ENCODE measurements around the gene CTIF. TPM values are rescaled to one million over a fixed set of nuclear protein-coding genes. Genes with fewer than 3 reads are reported as not detected.

CTIF gene
- total RNA-seq, 5 donors from 2014 or later (not counting 1 experiment from before 2014, with no cell fraction given), result 3.2 to 6.7 (median 4.7) TPM

GRCh38 chr18:48605408-48605845 is 66.6 kb downstream of the CTIF start:
- Histone ChIP-seq H3K9me3 (no peaks in the 10 kb centered on the region), H3K36me3 (ENCODE audit: control insufficient read depth in 2 of 2, extremely low read depth in 1 of 2, insufficient read depth in 1 of 2, low read length in 1 of 2) (no peaks in the 10 kb centered on the region), H3K27ac (ENCODE audit: low read length) (no peak overlapping the region), H3K4me1 (ENCODE audit: control insufficient read depth in 1 of 2, extremely low read depth in 1 of 2, insufficient read depth in 2 of 2, low read length in 2 of 2) (no peaks in the 10 kb centered on the region), H3K27me3 (replicated peaks in 1 of 2; ENCODE audit: control insufficient read depth in 2 of 2, extremely low read depth in 1 of 2, insufficient read depth in 2 of 2, low read length in 1 of 2) (no peaks in the 10 kb centered on the region), H3K4me3 (ENCODE audit: control insufficient read depth in 1 of 2, extremely low read depth in 1 of 2, low read length in 1 of 2) (no peak overlapping the region)
- H3K4me1 Mint-ChIP-seq, result no peaks in the 10 kb centered on the region
- no peaks in the 10 kb centered on the region for H3K36me3 Mint-ChIP-seq
- no peak overlapping the region for H3K27ac Mint-ChIP-seq
- H3K9me3 Mint-ChIP-seq, result no peaks in the 10 kb centered on the region
- ChIA-PET CTCF (interaction anchor here (0.6 kb wide), 2 partner anchors 62 to 736 kb away, joined by 3 to 5 read pairs; no protein-coding TSS in a partner anchor), POLR2A (no interaction called here)
- peak in 1 of 35 experiments; percentile 4 for DNase-seq
- no peak for ATAC-seq (replicated peaks in 1 of 4)
- peaks cover under 1 to 3% of the 10 kb centered on the region in 2 donors for H3K27me3 Mint-ChIP-seq
- no peak overlapping the region for H3K4me3 Mint-ChIP-seq
- 40% methylated on average over 1 of the region's 3 CpGs for WGBS (ENCODE audit: insufficient coverage)

DNA sequence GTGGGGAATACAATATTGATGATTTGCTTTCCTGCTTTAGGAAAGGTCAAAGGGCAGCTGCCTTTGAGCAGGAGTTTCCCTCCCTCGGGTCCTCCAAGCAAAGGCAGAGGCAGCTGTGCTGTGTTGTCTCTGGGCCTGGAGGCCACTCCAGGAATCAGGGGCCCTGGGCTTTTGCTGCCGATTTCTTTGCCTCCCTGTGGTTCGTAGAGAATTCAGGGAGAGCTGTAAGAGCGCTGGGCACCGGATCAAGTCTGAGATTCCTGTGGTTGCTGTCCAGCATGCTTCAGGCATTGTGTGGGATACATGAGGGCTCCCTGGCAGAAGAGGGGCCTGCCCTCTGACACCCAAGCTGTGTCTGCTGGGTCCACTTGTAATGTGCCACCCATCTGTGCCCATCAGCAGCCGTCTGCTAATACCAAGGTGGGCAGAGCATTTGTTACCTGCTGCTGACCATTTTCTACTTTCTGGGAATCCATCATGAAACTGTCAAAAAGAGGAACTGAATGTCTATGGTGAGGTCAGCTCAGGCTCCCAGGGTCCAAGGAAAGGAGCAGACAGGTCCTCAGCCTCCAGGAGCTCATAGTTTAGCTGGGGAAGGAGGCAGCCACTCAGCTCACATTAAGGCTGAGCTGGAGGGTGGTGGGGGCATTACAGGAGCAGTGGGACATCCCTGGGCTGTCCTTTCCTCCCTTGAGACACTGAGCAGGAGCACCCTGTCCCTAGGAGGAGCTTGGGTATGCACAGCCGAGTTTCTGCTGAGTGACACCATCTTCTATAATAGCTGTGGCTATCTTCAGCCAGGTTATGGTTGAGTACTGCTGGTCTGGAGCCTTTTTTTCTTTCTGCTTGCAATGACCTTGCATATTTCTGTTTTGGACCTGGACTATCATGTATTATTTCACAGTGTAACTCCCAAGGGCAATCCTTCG is 68.5 kb downstream of the CTIF start:
- no peaks in the 10 kb centered on the region for H3K4me1 Mint-ChIP-seq
- DNase-seq (no peak), ATAC-seq (replicated peaks in 1 of 4) (no peak)
- H3K9me3 Mint-ChIP-seq, result no peaks in the 10 kb centered on the region
- ChIA-PET POLR2A (interaction anchor here in 1 of 2 donors (0.7 kb wide), 1 partner anchor 62 kb away, joined by 9 read pairs; no protein-coding TSS in a partner anchor), CTCF (no interaction called here)
- no peak overlapping the region for H3K4me3 ChIP-seq (ENCODE audit: control insufficient read depth in 1 of 2, extremely low read depth in 1 of 2, low read length in 1 of 2)
- H3K9me3 ChIP-seq, result no peaks in the 10 kb centered on the region
- 88% methylated on average over 6 of the region's 8 CpGs for WGBS (ENCODE audit: insufficient coverage)
- no peaks in the 10 kb centered on the region for H3K27me3 ChIP-seq (replicated peaks in 1 of 2; ENCODE audit: control insufficient read depth in 2 of 2, extremely low read depth in 1 of 2, insufficient read depth in 2 of 2, low read length in 1 of 2)
- no peak overlapping the region for H3K27ac ChIP-seq (ENCODE audit: low read length)
- peaks cover 1 to 3% of the 10 kb centered on the region in 2 donors for H3K27me3 Mint-ChIP-seq
- H3K36me3 ChIP-seq (ENCODE audit: control insufficient read depth in 2 of 2, extremely low read depth in 1 of 2, insufficient read depth in 1 of 2, low read length in 1 of 2), result no peaks in the 10 kb centered on the region
- no peak overlapping the region for H3K4me3 Mint-ChIP-seq
- H3K27ac Mint-ChIP-seq, result no peak overlapping the region
- H3K4me1 ChIP-seq (ENCODE audit: control insufficient read depth in 1 of 2, extremely low read depth in 1 of 2, insufficient read depth in 2 of 2, low read length in 2 of 2), result no peaks in the 10 kb centered on the region
- no peaks in the 10 kb centered on the region for H3K36me3 Mint-ChIP-seq

GRCh38 chr18:48608581-48608980 is 69.8 kb downstream of the CTIF start:
- no peaks in the 10 kb centered on the region for H3K9me3 ChIP-seq
- DNase-seq, result no peak
- H3K27me3 ChIP-seq (replicated peaks in 1 of 2; ENCODE audit: control insufficient read depth in 2 of 2, extremely low read depth in 1 of 2, insufficient read depth in 2 of 2, low read length in 1 of 2), result peaks cover 0 to 3% of the 10 kb centered on the region in 2 experiments
- no peak overlapping the region for H3K27ac ChIP-seq (ENCODE audit: low read length)
- no peak overlapping the region for H3K4me3 ChIP-seq (ENCODE audit: control insufficient read depth in 1 of 2, extremely low read depth in 1 of 2, low read length in 1 of 2)
- no peaks in the 10 kb centered on the region for H3K4me1 ChIP-seq (ENCODE audit: control insufficient read depth in 1 of 2, extremely low read depth in 1 of 2, insufficient read depth in 2 of 2, low read length in 2 of 2)
- ChIA-PET CTCF (no interaction called here), POLR2A (no interaction called here)
- no peak for ATAC-seq (replicated peaks in 1 of 4)
- Mint-ChIP-seq H3K27ac (no peak overlapping the region), H3K27me3 (peaks cover 1 to 3% of the 10 kb centered on the region in 2 donors), H3K36me3 (no peaks in the 10 kb centered on the region), H3K4me3 (no peak overlapping the region), H3K9me3 (no peaks in the 10 kb centered on the region), H3K4me1 (no peaks in the 10 kb centered on the region)
- H3K36me3 ChIP-seq (ENCODE audit: control insufficient read depth in 2 of 2, extremely low read depth in 1 of 2, insufficient read depth in 1 of 2, low read length in 1 of 2), result no peaks in the 10 kb centered on the region
- WGBS (ENCODE audit: insufficient coverage), result 81% methylated on average over 4 of the region's 5 CpGs

- DNase-seq, result no peak
Observed at GRCh38 chr18:48609114-48609513, 70.3 kb downstream of the CTIF start.

DNA sequence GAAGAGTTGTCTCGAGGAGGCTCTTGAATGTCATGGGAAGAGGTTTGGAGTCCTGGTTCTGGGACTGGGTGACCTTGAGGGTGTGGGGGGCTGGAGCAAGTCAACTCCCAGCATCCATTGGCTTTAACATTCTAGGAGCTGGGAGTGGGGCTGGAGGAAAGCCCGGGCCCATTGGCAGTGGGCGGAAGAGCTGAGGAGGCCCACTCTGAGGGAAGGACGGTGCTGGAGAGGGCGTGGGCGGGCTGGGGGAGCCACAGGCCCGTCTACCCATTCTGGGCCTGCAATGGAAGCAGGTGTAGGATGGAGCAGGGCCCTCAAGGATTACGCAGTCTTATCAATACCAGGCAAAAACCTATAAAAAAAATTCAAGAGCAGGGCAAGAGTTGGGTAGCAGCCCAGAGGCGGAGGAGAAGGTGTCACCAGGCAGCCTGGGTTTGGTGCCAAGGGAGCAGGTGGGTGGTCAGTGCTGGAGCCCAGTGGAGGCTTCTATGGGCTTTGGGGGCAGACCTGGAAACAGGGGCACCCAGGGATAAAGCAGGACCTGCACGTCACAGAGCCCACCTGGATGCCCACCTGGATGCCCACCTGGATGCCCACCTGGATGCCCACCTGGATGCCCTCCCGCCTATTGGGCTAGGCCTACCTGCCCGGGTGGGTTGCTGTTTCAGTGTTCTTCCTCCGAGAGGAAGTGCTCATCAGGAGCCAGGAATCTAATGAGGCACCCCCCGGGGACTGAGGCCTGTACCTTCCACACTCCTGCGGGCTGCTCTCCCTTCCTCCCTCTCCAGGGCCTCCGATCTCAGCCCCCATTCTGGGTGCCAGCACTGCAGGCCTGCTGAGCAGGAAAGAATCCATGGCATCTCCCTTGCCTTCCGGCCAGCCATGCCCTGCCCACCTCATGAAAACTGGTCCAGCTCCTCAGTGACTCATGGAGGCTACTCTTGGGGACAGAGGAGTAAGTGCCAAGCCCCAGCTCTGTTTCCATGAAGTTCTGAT is 71.3 kb downstream of the CTIF start:
- Mint-ChIP-seq H3K27me3 (peaks cover 0 to 1% of the 10 kb centered on the region in 2 donors), H3K4me1 (no peaks in the 10 kb centered on the region), H3K36me3 (no peaks in the 10 kb centered on the region), H3K4me3 (no peak overlapping the region), H3K9me3 (no peaks in the 10 kb centered on the region), H3K27ac (no peak overlapping the region)
- ATAC-seq (replicated peaks in 1 of 4), result no peak
- Histone ChIP-seq H3K4me1 (ENCODE audit: control insufficient read depth in 1 of 2, extremely low read depth in 1 of 2, insufficient read depth in 2 of 2, low read length in 2 of 2) (no peaks in the 10 kb centered on the region), H3K27me3 (replicated peaks in 1 of 2; ENCODE audit: control insufficient read depth in 2 of 2, extremely low read depth in 1 of 2, insufficient read depth in 2 of 2, low read length in 1 of 2) (peaks cover 0 to 3% of the 10 kb centered on the region in 2 experiments), H3K4me3 (ENCODE audit: control insufficient read depth in 1 of 2, extremely low read depth in 1 of 2, low read length in 1 of 2) (no peak overlapping the region), H3K27ac (ENCODE audit: low read length) (no peak overlapping the region), H3K9me3 (no peaks in the 10 kb centered on the region), H3K36me3 (ENCODE audit: control insufficient read depth in 2 of 2, extremely low read depth in 1 of 2, insufficient read depth in 1 of 2, low read length in 1 of 2) (no peaks in the 10 kb centered on the region)
- DNase-seq, result no peak
- WGBS (ENCODE audit: insufficient coverage), result 83% methylated on average over 17 of the region's 17 CpGs
- ChIA-PET CTCF (no interaction called here), POLR2A (no interaction called here)

More at GRCh38 chr18:48609114-48609513, 70.3 kb downstream of the CTIF start:
- H3K9me3 ChIP-seq, result no peaks in the 10 kb centered on the region
- H3K36me3 Mint-ChIP-seq, result no peaks in the 10 kb centered on the region
- no peak overlapping the region for H3K4me3 ChIP-seq (ENCODE audit: control insufficient read depth in 1 of 2, extremely low read depth in 1 of 2, low read length in 1 of 2)
- WGBS (ENCODE audit: insufficient coverage), result 67% methylated on average over 1 of the region's 3 CpGs
- no peaks in the 10 kb centered on the region for H3K36me3 ChIP-seq (ENCODE audit: control insufficient read depth in 2 of 2, extremely low read depth in 1 of 2, insufficient read depth in 1 of 2, low read length in 1 of 2)
- ChIA-PET POLR2A (no interaction called here), CTCF (no interaction called here)
- H3K27me3 ChIP-seq (replicated peaks in 1 of 2; ENCODE audit: control insufficient read depth in 2 of 2, extremely low read depth in 1 of 2, insufficient read depth in 2 of 2, low read length in 1 of 2), result peaks cover 0 to 3% of the 10 kb centered on the region in 2 experiments
- no peak overlapping the region for H3K27ac Mint-ChIP-seq
- H3K4me1 ChIP-seq (ENCODE audit: control insufficient read depth in 1 of 2, extremely low read depth in 1 of 2, insufficient read depth in 2 of 2, low read length in 2 of 2), result no peaks in the 10 kb centered on the region
- no peak for ATAC-seq (replicated peaks in 1 of 4)
- no peak overlapping the region for H3K27ac ChIP-seq (ENCODE audit: low read length)
- H3K4me1 Mint-ChIP-seq, result no peaks in the 10 kb centered on the region
- peaks cover 1 to 3% of the 10 kb centered on the region in 2 donors for H3K27me3 Mint-ChIP-seq
- no peak overlapping the region for H3K4me3 Mint-ChIP-seq
- H3K9me3 Mint-ChIP-seq, result no peaks in the 10 kb centered on the region

GRCh38 chr18:48611203-48611602 is 72.4 kb downstream of the CTIF start:
- no peaks in the 10 kb centered on the region for H3K36me3 ChIP-seq (ENCODE audit: control insufficient read depth in 2 of 2, extremely low read depth in 1 of 2, insufficient read depth in 1 of 2, low read length in 1 of 2)
- CTCF ChIA-PET, result no interaction called here
- H3K4me3 Mint-ChIP-seq, result no peak overlapping the region

More at GRCh38 chr18:48611203-48611602, 72.4 kb downstream of the CTIF start:
- no peaks in the 10 kb centered on the region for H3K4me1 Mint-ChIP-seq
- WGBS (ENCODE audit: insufficient coverage), result 89% methylated on average over 5 of the region's 5 CpGs
- peaks cover 0 to 1% of the 10 kb centered on the region in 2 donors for H3K27me3 Mint-ChIP-seq
- Histone ChIP-seq H3K27ac (ENCODE audit: low read length) (no peak overlapping the region), H3K27me3 (replicated peaks in 1 of 2; ENCODE audit: control insufficient read depth in 2 of 2, extremely low read depth in 1 of 2, insufficient read depth in 2 of 2, low read length in 1 of 2) (peaks cover 0 to 3% of the 10 kb centered on the region in 2 experiments), H3K4me1 (ENCODE audit: control insufficient read depth in 1 of 2, extremely low read depth in 1 of 2, insufficient read depth in 2 of 2, low read length in 2 of 2) (no peaks in the 10 kb centered on the region), H3K4me3 (ENCODE audit: control insufficient read depth in 1 of 2, extremely low read depth in 1 of 2, low read length in 1 of 2) (no peak overlapping the region), H3K9me3 (no peaks in the 10 kb centered on the region)
- no peak overlapping the region for H3K27ac Mint-ChIP-seq
- H3K36me3 Mint-ChIP-seq, result no peaks in the 10 kb centered on the region
- H3K9me3 Mint-ChIP-seq, result no peaks in the 10 kb centered on the region
- no peak for ATAC-seq (replicated peaks in 1 of 4)
- DNase-seq, result no peak
- POLR2A ChIA-PET, result no interaction called here

Measured in T-cell (primary cell).